D721Med (cell line): ENCODE data around the gene EGFLAM.

Experiments
- DNase-seq: peaks from one replicate; pipeline ENCODE4 v3.0.0; 2011; ENCODE audit warnings: low spot score; ENCODE audit not compliant: insufficient read length
- FAIRE-seq: peaks from 2 replicates; lab custom pipeline; 2011; peaks lifted over from hg19 to GRCh38; lab: Jason Lieb, UNC
- CTCF ChIP-seq: IDR thresholded peaks from 2 replicates; pipeline ENCODE4 v1.5.1; 2012; ENCODE audit warnings: mild to moderate bottlenecking, control low read depth; ENCODE audit not compliant: insufficient read depth; ENCODE audit errors: missing control alignments

The EGFLAM gene

GRCh38 chr5:38297830-38298608 is 39.7 kb downstream of the EGFLAM start:
- TF ChIP-seq CTCF: no peak
- DNase-seq (no peak), FAIRE-seq (no peak)

GRCh38 chr5:38299585-38299984 is 41.2 kb downstream of the EGFLAM start:
- no peak for DNase-seq
- FAIRE-seq: no peak
- no peak for TF ChIP-seq CTCF

- FAIRE-seq: no peak
- no peak for DNase-seq
- TF ChIP-seq CTCF: no peak
These were observed 46.8 kb downstream of the EGFLAM start for GRCh38 chr5:38305148-38305547.

- TF ChIP-seq CTCF: no peak
- no peak for FAIRE-seq
These were observed 49.5 kb downstream of the EGFLAM start for GRCh38 chr5:38307845-38308244.

GRCh38 chr5:38316544-38317224 is 58.3 kb downstream of the EGFLAM start:
- no peak for FAIRE-seq
- TF ChIP-seq CTCF: no peak

More at GRCh38 chr5:38307845-38308244, 49.5 kb downstream of the EGFLAM start:
- DNase-seq: no peak

GRCh38 chr5:38317868-38318267 is 59.5 kb downstream of the EGFLAM start:
- DNase-seq (no peak), FAIRE-seq (no peak)
- no peak for TF ChIP-seq CTCF

More at GRCh38 chr5:38316544-38317224, 58.3 kb downstream of the EGFLAM start:
- no peak for DNase-seq

- no peak for TF ChIP-seq CTCF
- FAIRE-seq (no peak), DNase-seq (no peak)
These were observed 61.1 kb downstream of the EGFLAM start for GRCh38 chr5:38319491-38319890.
